Panc1 (cell line): Measurements from ENCODE around the gene TMEM43. TPM values are rescaled to one million over a fixed set of nuclear protein-coding genes. Genes with fewer than 3 reads are reported as not detected.

Source experiments
- ATAC-seq: fragments of 200-7000 bp; cut with Tn5 transposase; 2 replicates; pipeline ENCODE4 v1.9.1; 2020; ENCODE audit warnings: mild to moderate bottlenecking, moderate library complexity
- BruUV-seq: library from RNA; stranded (reverse); fragments of 400-500 nt; replicated peaks from 2 replicates; lab custom pipeline; 2021; lab: Mats Ljungman, UMichigan
- CTCF ChIA-PET: fragments of 300-600 bp; sonication (Branson Sonifier 250); formaldehyde crosslinking; loops from one replicate; lab custom pipeline; 2022; ENCODE audit warnings: antibody characterized with exemption; lab: Charles Lee
- POLR2A ChIA-PET: fragments of 300-600 bp; sonication (Branson Sonifier 250); formaldehyde crosslinking; loops from one replicate; lab custom pipeline; 2022; ENCODE audit warnings: antibody characterized with exemption; lab: Charles Lee
- DNase-seq: peaks from one replicate; pipeline ENCODE4 v3.0.0-alpha.2; 2010; ENCODE audit warnings: low read depth, low spot score
- H3K27ac ChIP-seq: 2 replicates; pipeline ENCODE4 v1.5.1; 2011; ENCODE audit warnings: mild to moderate bottlenecking, low read length, inconsistent platforms
- H3K27me3 ChIP-seq: fragments of 200-500 bp; sonication (Bioruptor generic); 2 replicates; pipeline ENCODE4 v1.6.0; 2014; ENCODE audit warnings: low read length, inconsistent platforms; ENCODE audit not compliant: control insufficient read depth, insufficient read depth
- H3K36me3 ChIP-seq: fragments of 200-500 bp; sonication (Bioruptor generic); 2 replicates; pipeline ENCODE4 v1.5.1; 2014; ENCODE audit warnings: inconsistent platforms, mild to moderate bottlenecking, low read length, moderate library complexity; ENCODE audit not compliant: control insufficient read depth, insufficient read depth
- H3K4me1 ChIP-seq: 2 replicates; pipeline ENCODE4 v1.5.1; 2011; ENCODE audit warnings: inconsistent platforms, mild to moderate bottlenecking, low read length, moderate library complexity; ENCODE audit not compliant: control insufficient read depth, insufficient read depth
- H3K4me3 ChIP-seq, 2 experiments: 2 replicates each; pipeline ENCODE4 v1.5.1; 2011 to 2012; ENCODE audit warnings: low read depth in 2 of 2, low read length in 2 of 2, mild to moderate bottlenecking in 2 of 2, inconsistent platforms in 1 of 2, moderate library complexity in 1 of 2
- H3K9me3 ChIP-seq: fragments of 200-500 bp; sonication (Bioruptor generic); 2 replicates; pipeline ENCODE4 v1.5.1; 2014; ENCODE audit warnings: low read depth, mild to moderate bottlenecking, inconsistent platforms, low read length, moderate library complexity; ENCODE audit not compliant: control insufficient read depth, insufficient read depth
- CTCF ChIP-seq: fragments of 450-650 bp; IDR thresholded peaks from 2 replicates; pipeline ENCODE4 v1.5.1; 2017; ENCODE audit warnings: mild to moderate bottlenecking
- POLR2AphosphoS5 ChIP-seq: IDR thresholded peaks from 2 replicates; pipeline ENCODE4 v1.6.1; 2012; ENCODE audit warnings: mild to moderate bottlenecking, low read depth, low read length, moderate library complexity
- SIN3A ChIP-seq: IDR thresholded peaks from 2 replicates; pipeline ENCODE4 v1.6.1; 2012; ENCODE audit warnings: low read depth, mild to moderate bottlenecking, low read length, moderate library complexity, borderline replicate concordance; ENCODE audit not compliant: insufficient read depth
- TCF7L2 ChIP-seq: IDR thresholded peaks from 2 replicates; pipeline ENCODE4 v1.6.1; 2011; ENCODE audit warnings: mild to moderate bottlenecking, low read depth, low read length, inconsistent platforms
- in situ Hi-C: cut with HindIII; loops from 2 replicates; pipeline ENCODE4 v1.10.0; 2016; ENCODE audit warnings: low sequenced_read_pairs, low pct_unique_long_range_greater_than_20kb
- intact Hi-C: fragments of 100-400 bp; cut with micrococcal nuclease; formaldehyde crosslinking; loops from one replicate; pipeline ENCODE4 v1.10.0; 2022; ENCODE audit not compliant: unreplicated experiment
- total RNA-seq: library from RNA; stranded (reverse); gene quantifications from one replicate; pipeline ENCODE4 v1.2.1, GENCODE V29; 2021; ENCODE audit not compliant: unreplicated experiment
- TF ChIP-seq, protein P1 (sequence below), 2 experiments: IDR thresholded peaks; 2 replicates each; pipeline ENCODE4 v1.6.1; 2011 to 2012; ENCODE audit warnings: low read depth in 2 of 2, control low read depth in 1 of 2, low read length in 1 of 2, mild to moderate bottlenecking in 1 of 2, moderate library complexity in 1 of 2; ENCODE audit not compliant: insufficient read depth in 1 of 2

Gene TMEM43
- total RNA-seq, 1 experiment from 2014 or later: 51.2 TPM

DNA sequence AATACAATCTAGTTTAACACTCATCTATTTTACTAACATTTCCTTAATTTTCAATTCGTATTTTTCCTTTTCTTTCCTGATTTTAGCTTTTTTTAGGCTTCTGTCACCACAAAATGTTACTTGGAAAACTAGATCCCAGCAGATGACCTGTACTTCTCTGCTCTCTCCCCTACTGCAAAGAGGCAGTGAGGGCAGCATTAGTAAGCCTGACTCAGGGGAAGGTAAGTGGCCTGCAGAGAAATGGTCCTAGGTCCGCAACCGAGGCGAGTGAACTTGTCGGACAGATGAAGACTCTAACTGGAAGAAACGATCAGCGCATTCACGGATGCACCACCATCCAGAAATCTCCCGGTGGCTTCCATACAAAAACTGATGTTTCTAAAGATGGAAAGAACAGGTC lies 20.4 kb downstream of the TMEM43 start:
- ATAC-seq: no peak
- peak overlapping the region; percentile 44; the same call in 1 of the 2 replicates for H3K27ac ChIP-seq
- BruUV-seq: no TSS peak
- no peak overlapping the region for H3K4me3 ChIP-seq
- peaks cover 27% of the 10 kb centered on the region for H3K4me1 ChIP-seq
- no peak for TF ChIP-seq SIN3A
- TF ChIP-seq CTCF: no peak
- TF ChIP-seq, protein P1, sequence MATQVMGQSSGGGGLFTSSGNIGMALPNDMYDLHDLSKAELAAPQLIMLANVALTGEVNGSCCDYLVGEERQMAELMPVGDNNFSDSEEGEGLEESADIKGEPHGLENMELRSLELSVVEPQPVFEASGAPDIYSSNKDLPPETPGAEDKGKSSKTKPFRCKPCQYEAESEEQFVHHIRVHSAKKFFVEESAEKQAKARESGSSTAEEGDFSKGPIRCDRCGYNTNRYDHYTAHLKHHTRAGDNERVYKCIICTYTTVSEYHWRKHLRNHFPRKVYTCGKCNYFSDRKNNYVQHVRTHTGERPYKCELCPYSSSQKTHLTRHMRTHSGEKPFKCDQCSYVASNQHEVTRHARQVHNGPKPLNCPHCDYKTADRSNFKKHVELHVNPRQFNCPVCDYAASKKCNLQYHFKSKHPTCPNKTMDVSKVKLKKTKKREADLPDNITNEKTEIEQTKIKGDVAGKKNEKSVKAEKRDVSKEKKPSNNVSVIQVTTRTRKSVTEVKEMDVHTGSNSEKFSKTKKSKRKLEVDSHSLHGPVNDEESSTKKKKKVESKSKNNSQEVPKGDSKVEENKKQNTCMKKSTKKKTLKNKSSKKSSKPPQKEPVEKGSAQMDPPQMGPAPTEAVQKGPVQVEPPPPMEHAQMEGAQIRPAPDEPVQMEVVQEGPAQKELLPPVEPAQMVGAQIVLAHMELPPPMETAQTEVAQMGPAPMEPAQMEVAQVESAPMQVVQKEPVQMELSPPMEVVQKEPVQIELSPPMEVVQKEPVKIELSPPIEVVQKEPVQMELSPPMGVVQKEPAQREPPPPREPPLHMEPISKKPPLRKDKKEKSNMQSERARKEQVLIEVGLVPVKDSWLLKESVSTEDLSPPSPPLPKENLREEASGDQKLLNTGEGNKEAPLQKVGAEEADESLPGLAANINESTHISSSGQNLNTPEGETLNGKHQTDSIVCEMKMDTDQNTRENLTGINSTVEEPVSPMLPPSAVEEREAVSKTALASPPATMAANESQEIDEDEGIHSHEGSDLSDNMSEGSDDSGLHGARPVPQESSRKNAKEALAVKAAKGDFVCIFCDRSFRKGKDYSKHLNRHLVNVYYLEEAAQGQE (IDR thresholded peaks at IDR 0.05; ENCODE audit: insufficient read depth in 1 of 2, low read depth in 2 of 2, low read length in 1 of 2): no peak
- TF ChIP-seq TCF7L2: no peak
- TF ChIP-seq POLR2AphosphoS5: no peak
- no peaks in the 10 kb centered on the region; the same call in 1 of the 2 replicates for H3K36me3 ChIP-seq
- CTCF ChIA-PET: interaction anchor here (0.6 kb wide), 1 partner anchor 256 kb away, joined by 3 read pairs; no protein-coding TSS in a partner anchor
- DNase-seq: no peak
- no peaks in the 10 kb centered on the region for H3K9me3 ChIP-seq
- intact Hi-C loops: no loop called here
- in situ Hi-C loops: no loop called here
- no peaks in the 10 kb centered on the region for H3K27me3 ChIP-seq
- POLR2A ChIA-PET: interaction anchor here (0.7 to 1.4 kb wide), 3 partner anchors 33 to 1214 kb away, joined by 3 to 6 read pairs (median 4); partner anchors contain the start of genes LSM3 and XPC

GRCh38 chr3:14145670-14146380 lies 21.0 kb downstream of the TMEM43 start:
- ChIA-PET POLR2A (interaction anchor here (0.7 to 1.4 kb wide), 2 partner anchors 33 to 508 kb away, joined by 4 to 6 read pairs; partner anchors contain the start of genes LSM3 and XPC), CTCF (interaction anchor here (0.6 kb wide), 1 partner anchor 255 kb away, joined by 3 read pairs; no protein-coding TSS in a partner anchor)
- Histone ChIP-seq H3K4me1 (peaks cover 27% of the 10 kb centered on the region), H3K27me3 (no peaks in the 10 kb centered on the region), H3K9me3 (no peaks in the 10 kb centered on the region), H3K4me3 (no peak overlapping the region), H3K36me3 (no peaks in the 10 kb centered on the region; the same call in 1 of the 2 replicates), H3K27ac (no peak overlapping the region)
- in situ Hi-C loops: no loop called here
- no peak for ATAC-seq
- DNase-seq: no peak
- intact Hi-C loops: no loop called here
- TSS peak; percentile 60 for BruUV-seq
- TF ChIP-seq CTCF: no peak
- TF ChIP-seq TCF7L2: no peak
- TF ChIP-seq POLR2AphosphoS5: no peak
- TF ChIP-seq, protein P1 (IDR thresholded peaks at IDR 0.05; ENCODE audit: insufficient read depth in 1 of 2, low read depth in 2 of 2, low read length in 1 of 2): no peak
- no peak for TF ChIP-seq SIN3A
